HL-60 (cell line): ENCODE measurements around the gene GALNT13.

ENCODE experiments used
- DNase-seq, 2 experiments: peaks; one replicate each; pipeline ENCODE4 v3.0.0-alpha.2; 2010 to 2020; ENCODE audit warnings: low read depth in 1 of 2, low spot score in 1 of 2
- H3K27ac ChIP-seq: fragments of 250-450 bp; sonication (Bioruptor Pico); replicated peaks from 2 replicates; pipeline ENCODE4 v1.5.1; 2020; ENCODE audit warnings: mild to moderate bottlenecking, moderate library complexity
- H3K27me3 ChIP-seq: fragments of 250-450 bp; sonication (Bioruptor Pico); 2 replicates; pipeline ENCODE4 v1.5.1; 2021; ENCODE audit warnings: mild to moderate bottlenecking, moderate library complexity; ENCODE audit not compliant: insufficient read depth, poor library complexity, severe bottlenecking
- H3K4me3 ChIP-seq: replicated peaks from 2 replicates; pipeline ENCODE4 v1.5.1; 2011; ENCODE audit warnings: mild to moderate bottlenecking, control low read depth, low read length; ENCODE audit not compliant: insufficient read depth
- GABPA ChIP-seq: IDR thresholded peaks from 2 replicates; pipeline ENCODE4 v1.6.1; 2012; ENCODE audit warnings: low read depth
- POLR2AphosphoS5 ChIP-seq: IDR thresholded peaks from 2 replicates; pipeline ENCODE4 v1.6.1; 2012; ENCODE audit warnings: low read depth
- SPI1 ChIP-seq: IDR thresholded peaks from 2 replicates; pipeline ENCODE4 v1.6.1; 2012; ENCODE audit warnings: low read depth, mild to moderate bottlenecking, borderline replicate concordance
- TF ChIP-seq, protein P1 (sequence below): IDR thresholded peaks from one replicate; pipeline ENCODE4 v1.5.1; 2011; ENCODE audit warnings: low read length, control low read depth, inconsistent platforms; ENCODE audit not compliant: insufficient read depth
- TF ChIP-seq, protein P2 (sequence below): IDR thresholded peaks from 2 replicates; pipeline ENCODE4 v1.6.1; 2012; ENCODE audit warnings: low read depth; ENCODE audit not compliant: insufficient replicate concordance

The GALNT13 gene

DNA sequence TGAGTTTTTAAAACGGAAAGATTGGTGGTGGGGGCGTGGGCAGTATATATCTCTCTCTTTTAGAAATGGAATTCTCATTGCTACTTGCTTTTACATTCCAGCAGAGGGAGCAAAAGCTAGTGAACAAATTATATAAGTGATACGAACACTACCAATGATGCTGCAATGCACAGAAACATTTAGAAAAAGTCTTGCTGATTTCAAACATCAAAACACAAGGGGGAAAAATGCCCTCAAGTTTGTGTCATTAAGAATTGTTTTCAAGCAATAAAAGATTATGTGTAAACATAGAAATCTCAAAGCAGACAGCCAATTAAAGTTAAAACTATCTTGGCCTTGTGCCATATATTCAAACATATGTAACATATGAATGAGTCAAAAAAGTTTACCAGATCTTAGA lies 530.5 kb downstream of the GALNT13 start:
- no peak overlapping the region for H3K4me3 ChIP-seq
- DNase-seq, result no peak
- no peaks in the 10 kb centered on the region for H3K27me3 ChIP-seq
- H3K27ac ChIP-seq, result no peak overlapping the region
- no peak for TF ChIP-seq GABPA
- no peak for TF ChIP-seq POLR2AphosphoS5
- TF ChIP-seq SPI1, result no peak
- TF ChIP-seq, protein P1, sequence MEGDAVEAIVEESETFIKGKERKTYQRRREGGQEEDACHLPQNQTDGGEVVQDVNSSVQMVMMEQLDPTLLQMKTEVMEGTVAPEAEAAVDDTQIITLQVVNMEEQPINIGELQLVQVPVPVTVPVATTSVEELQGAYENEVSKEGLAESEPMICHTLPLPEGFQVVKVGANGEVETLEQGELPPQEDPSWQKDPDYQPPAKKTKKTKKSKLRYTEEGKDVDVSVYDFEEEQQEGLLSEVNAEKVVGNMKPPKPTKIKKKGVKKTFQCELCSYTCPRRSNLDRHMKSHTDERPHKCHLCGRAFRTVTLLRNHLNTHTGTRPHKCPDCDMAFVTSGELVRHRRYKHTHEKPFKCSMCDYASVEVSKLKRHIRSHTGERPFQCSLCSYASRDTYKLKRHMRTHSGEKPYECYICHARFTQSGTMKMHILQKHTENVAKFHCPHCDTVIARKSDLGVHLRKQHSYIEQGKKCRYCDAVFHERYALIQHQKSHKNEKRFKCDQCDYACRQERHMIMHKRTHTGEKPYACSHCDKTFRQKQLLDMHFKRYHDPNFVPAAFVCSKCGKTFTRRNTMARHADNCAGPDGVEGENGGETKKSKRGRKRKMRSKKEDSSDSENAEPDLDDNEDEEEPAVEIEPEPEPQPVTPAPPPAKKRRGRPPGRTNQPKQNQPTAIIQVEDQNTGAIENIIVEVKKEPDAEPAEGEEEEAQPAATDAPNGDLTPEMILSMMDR, result no peak
- TF ChIP-seq, protein P2, sequence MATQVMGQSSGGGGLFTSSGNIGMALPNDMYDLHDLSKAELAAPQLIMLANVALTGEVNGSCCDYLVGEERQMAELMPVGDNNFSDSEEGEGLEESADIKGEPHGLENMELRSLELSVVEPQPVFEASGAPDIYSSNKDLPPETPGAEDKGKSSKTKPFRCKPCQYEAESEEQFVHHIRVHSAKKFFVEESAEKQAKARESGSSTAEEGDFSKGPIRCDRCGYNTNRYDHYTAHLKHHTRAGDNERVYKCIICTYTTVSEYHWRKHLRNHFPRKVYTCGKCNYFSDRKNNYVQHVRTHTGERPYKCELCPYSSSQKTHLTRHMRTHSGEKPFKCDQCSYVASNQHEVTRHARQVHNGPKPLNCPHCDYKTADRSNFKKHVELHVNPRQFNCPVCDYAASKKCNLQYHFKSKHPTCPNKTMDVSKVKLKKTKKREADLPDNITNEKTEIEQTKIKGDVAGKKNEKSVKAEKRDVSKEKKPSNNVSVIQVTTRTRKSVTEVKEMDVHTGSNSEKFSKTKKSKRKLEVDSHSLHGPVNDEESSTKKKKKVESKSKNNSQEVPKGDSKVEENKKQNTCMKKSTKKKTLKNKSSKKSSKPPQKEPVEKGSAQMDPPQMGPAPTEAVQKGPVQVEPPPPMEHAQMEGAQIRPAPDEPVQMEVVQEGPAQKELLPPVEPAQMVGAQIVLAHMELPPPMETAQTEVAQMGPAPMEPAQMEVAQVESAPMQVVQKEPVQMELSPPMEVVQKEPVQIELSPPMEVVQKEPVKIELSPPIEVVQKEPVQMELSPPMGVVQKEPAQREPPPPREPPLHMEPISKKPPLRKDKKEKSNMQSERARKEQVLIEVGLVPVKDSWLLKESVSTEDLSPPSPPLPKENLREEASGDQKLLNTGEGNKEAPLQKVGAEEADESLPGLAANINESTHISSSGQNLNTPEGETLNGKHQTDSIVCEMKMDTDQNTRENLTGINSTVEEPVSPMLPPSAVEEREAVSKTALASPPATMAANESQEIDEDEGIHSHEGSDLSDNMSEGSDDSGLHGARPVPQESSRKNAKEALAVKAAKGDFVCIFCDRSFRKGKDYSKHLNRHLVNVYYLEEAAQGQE, result no peak

DNA sequence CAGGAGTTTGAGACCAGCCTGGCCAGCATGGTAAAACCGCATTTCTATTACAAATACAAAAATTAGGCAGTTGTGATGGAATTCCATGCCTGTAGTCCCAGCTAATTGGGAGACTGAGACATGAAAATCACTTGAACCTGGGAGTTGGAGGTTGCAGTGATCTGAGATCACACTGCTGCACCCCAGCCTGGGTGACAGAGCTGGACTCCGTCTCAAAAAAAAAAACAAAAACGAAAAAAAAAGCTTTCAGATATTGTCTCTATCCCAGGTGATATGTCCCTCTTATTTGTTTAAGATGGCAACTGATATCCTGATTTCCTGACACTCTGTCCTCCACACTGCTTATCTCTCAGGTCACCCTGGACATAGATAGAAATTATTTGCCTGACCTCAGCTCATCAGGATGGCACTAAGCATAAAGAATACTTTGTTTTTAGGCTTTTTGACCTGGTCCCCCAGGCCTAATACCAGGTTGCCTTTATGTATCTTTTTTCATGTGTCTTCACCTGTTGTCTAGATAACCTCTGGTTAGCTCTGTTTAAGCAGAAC lies 531.6 kb downstream of the GALNT13 start:
- no peak overlapping the region for H3K4me3 ChIP-seq
- no peak for DNase-seq
- no peak overlapping the region for H3K27ac ChIP-seq
- TF ChIP-seq POLR2AphosphoS5 (no peak), SPI1 (no peak)
- TF ChIP-seq, protein P2, result no peak
- no peaks in the 10 kb centered on the region for H3K27me3 ChIP-seq

DNA sequence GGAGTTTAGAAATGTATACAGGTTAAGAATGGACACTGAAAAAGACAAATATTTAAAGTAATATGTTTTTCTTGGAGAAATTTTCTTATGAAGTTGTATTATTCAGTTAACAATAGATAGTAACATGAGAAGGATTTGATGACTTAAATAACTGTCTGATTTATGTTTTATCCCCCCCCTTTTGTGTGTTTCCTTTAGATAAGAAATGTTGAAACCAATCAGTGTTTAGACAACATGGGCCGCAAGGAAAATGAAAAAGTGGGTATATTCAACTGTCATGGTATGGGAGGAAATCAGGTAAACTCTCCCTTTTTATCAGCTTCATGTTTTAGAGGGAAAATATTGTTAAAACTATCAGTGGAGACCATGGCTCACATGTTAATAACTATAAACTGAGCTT lies 537.1 kb downstream of the GALNT13 start:
- H3K4me3 ChIP-seq, result no peak overlapping the region
- no peaks in the 10 kb centered on the region for H3K27me3 ChIP-seq
- no peak overlapping the region for H3K27ac ChIP-seq
- TF ChIP-seq GABPA (no peak), SPI1 (no peak), POLR2AphosphoS5 (no peak)
- TF ChIP-seq, protein P2, result no peak
- TF ChIP-seq, protein P1, result no peak
- no peak for DNase-seq
